HepG2 (cell line): ENCODE measurements around the gene SULT1E1. TPM values are rescaled to one million over a fixed set of nuclear protein-coding genes. Genes with fewer than 3 reads are reported as not detected.

ENCODE experiments used
- CENPT ChIP-seq: sonication (generic); formaldehyde crosslinking; IDR thresholded peaks from 2 replicates; pipeline ENCODE4 v1.8.0; 2022; ENCODE audit warnings: low read depth, mild to moderate bottlenecking, moderate library complexity, missing genetic modification reagents
- DNMT3B ChIP-seq: conservative IDR thresholded peaks from 2 replicates; pipeline ENCODE4 v1.6.1; 2016; ENCODE audit warnings: missing biosample characterization, control low read depth
- EED ChIP-seq: sonication (generic); formaldehyde crosslinking; IDR thresholded peaks from 2 replicates; pipeline ENCODE4 v1.5.0; 2020; ENCODE audit warnings: mild to moderate bottlenecking, missing genetic modification reagents
- FOXC1 ChIP-seq: sonication (generic); formaldehyde crosslinking; IDR thresholded peaks from 2 replicates; pipeline ENCODE4 v1.8.0; 2022; ENCODE audit warnings: mild to moderate bottlenecking, missing genetic modification reagents, borderline replicate concordance
- HDAC6 ChIP-seq: fragments of 200-600 bp; sonication (generic); IDR thresholded peaks from 2 replicates; pipeline ENCODE4 v1.7.0; 2017; ENCODE audit warnings: mild to moderate bottlenecking, antibody characterized with exemption, low read length, low read depth
- HOXD1 ChIP-seq: sonication (generic); formaldehyde crosslinking; IDR thresholded peaks from 2 replicates; pipeline ENCODE4 v1.5.0; 2020; ENCODE audit warnings: missing genetic modification reagents
- KAT2B ChIP-seq: fragments of 150-350 bp; IDR thresholded peaks from 2 replicates; pipeline ENCODE4 v1.6.1; 2014; ENCODE audit warnings: low read depth, low read length, borderline replicate concordance
- MATR3 ChIP-seq: sonication (generic); formaldehyde crosslinking; IDR thresholded peaks from 2 replicates; pipeline ENCODE4 v1.4.0; 2020; ENCODE audit warnings: missing genetic modification reagents
- MAX ChIP-seq: IDR thresholded peaks from 2 replicates; pipeline ENCODE4 v1.6.1; 2012; ENCODE audit warnings: inconsistent platforms
- NCOA1 ChIP-seq: sonication (generic); formaldehyde crosslinking; IDR thresholded peaks from 2 replicates; pipeline ENCODE4 v1.9.0; 2021; ENCODE audit warnings: missing genetic modification reagents
- NFATC3 ChIP-seq: sonication (generic); formaldehyde crosslinking; IDR thresholded peaks from 2 replicates; pipeline ENCODE4 v1.5.1; 2020; ENCODE audit warnings: mild to moderate bottlenecking, missing genetic modification reagents
- SIX4 ChIP-seq: sonication (generic); formaldehyde crosslinking; IDR thresholded peaks from 2 replicates; pipeline ENCODE4 v1.4.0; 2020; ENCODE audit warnings: missing genetic modification reagents
- SMARCC2 ChIP-seq: fragments of 450-650 bp; IDR thresholded peaks from 2 replicates; pipeline ENCODE4 v1.6.1; 2017; ENCODE audit warnings: antibody characterized with exemption, mild to moderate bottlenecking
- SOX13 ChIP-seq, 3 experiments: fragments of 450-650 bp in 1 of 3; sonication (generic) in 1 of 3; formaldehyde crosslinking in 1 of 3; IDR thresholded peaks in 2 of 3; conservative IDR thresholded peaks in 1 of 3; 2 replicates each; pipeline versions ENCODE4 v1.5.0 to v1.6.1; 2016 to 2020; ENCODE audit warnings: antibody characterized with exemption in 1 of 3, mild to moderate bottlenecking in 1 of 3, missing compliant biosample characterization in 1 of 3, missing genetic modification reagents in 1 of 3, moderate library complexity in 1 of 3
- SP5 ChIP-seq: IDR thresholded peaks from 2 replicates; pipeline ENCODE4 v1.6.1; 2016; ENCODE audit warnings: low read depth, borderline replicate concordance
- THYN1 ChIP-seq: sonication (generic); formaldehyde crosslinking; IDR thresholded peaks from 2 replicates; pipeline ENCODE4 v1.8.1; 2023; ENCODE audit warnings: low read depth, mild to moderate bottlenecking, moderate library complexity, missing genetic modification reagents, borderline replicate concordance
- U2AF2 ChIP-seq: fragments of 200-400 bp; formaldehyde crosslinking; IDR thresholded peaks from 2 replicates; pipeline ENCODE4 v1.6.1; 2017; ENCODE audit warnings: low read depth, mild to moderate bottlenecking, low read length
- ZFP82 ChIP-seq: sonication (generic); formaldehyde crosslinking; IDR thresholded peaks from 2 replicates; pipeline ENCODE4 v1.5.1; 2020; ENCODE audit warnings: mild to moderate bottlenecking, missing genetic modification reagents, borderline replicate concordance
- ZNF136 ChIP-seq: sonication (generic); formaldehyde crosslinking; IDR thresholded peaks from 2 replicates; pipeline ENCODE4 v1.8.1; 2022; ENCODE audit warnings: low read depth, mild to moderate bottlenecking, moderate library complexity, missing genetic modification reagents
- ZNF260 ChIP-seq: sonication (generic); formaldehyde crosslinking; IDR thresholded peaks from 2 replicates; pipeline ENCODE4 v1.4.0; 2020; ENCODE audit warnings: missing genetic modification reagents, low read depth, mild to moderate bottlenecking, borderline replicate concordance
- ZNF333 ChIP-seq: sonication (generic); formaldehyde crosslinking; IDR thresholded peaks from 2 replicates; pipeline ENCODE4 v1.4.0; 2020; ENCODE audit warnings: mild to moderate bottlenecking, missing genetic modification reagents, borderline replicate concordance
- ZNF367 ChIP-seq: sonication (generic); formaldehyde crosslinking; IDR thresholded peaks from 2 replicates; pipeline ENCODE4 v1.4.0; 2020; ENCODE audit warnings: missing genetic modification reagents, borderline replicate concordance
- ZNF383 ChIP-seq: sonication (generic); formaldehyde crosslinking; IDR thresholded peaks from 2 replicates; pipeline ENCODE4 v1.4.0; 2020; ENCODE audit warnings: missing genetic modification reagents, mild to moderate bottlenecking, borderline replicate concordance
- ZNF605 ChIP-seq: sonication (generic); formaldehyde crosslinking; IDR thresholded peaks from 2 replicates; pipeline ENCODE4 v1.8.0; 2022; ENCODE audit warnings: mild to moderate bottlenecking, missing genetic modification reagents
- ZNF607 ChIP-seq: sonication (generic); formaldehyde crosslinking; IDR thresholded peaks from 2 replicates; pipeline ENCODE4 v1.5.1; 2020; ENCODE audit warnings: missing genetic modification reagents, mild to moderate bottlenecking, borderline replicate concordance
- ZNF619 ChIP-seq: sonication (generic); formaldehyde crosslinking; IDR thresholded peaks from 2 replicates; pipeline ENCODE4 v1.4.0; 2020; ENCODE audit warnings: mild to moderate bottlenecking, missing genetic modification reagents
- polyA plus RNA-seq, 8 experiments: library from polyadenylated mRNA; depleted of rRNA in 3 of 8; stranded (reverse) in 7 of 8; unstranded in 1 of 8; fragments of >200 nt; fragmentation: Illumina TruSeq in 4 of 8; extraction: Trizol in 4 of 8; gene quantifications; 2 replicates each; pipeline versions ENCODE4 v1.2.1 to v1.2.3, GENCODE V29; 2011 to 2016; ENCODE audit warnings: low read depth in 4 of 8, missing spikeins in 1 of 8, mixed read lengths in 1 of 8; ENCODE audit not compliant: insufficient read depth in 1 of 8
- total RNA-seq, 5 experiments: library from RNA; depleted of rRNA; stranded (reverse); fragments of >200 nt; fragmentation: Illumina TruSeq; extraction: Trizol; gene quantifications; 2 replicates each; pipeline ENCODE4 v1.2.3, GENCODE V29; 2016; ENCODE audit warnings: low read depth in 1 of 5
- TF ChIP-seq, protein P1 (sequence below): sonication (generic); formaldehyde crosslinking; IDR thresholded peaks from 2 replicates; pipeline ENCODE4 v1.4.0; 2020; ENCODE audit warnings: mild to moderate bottlenecking, low read depth, missing genetic modification reagents
- TF ChIP-seq, protein P2 (sequence below): sonication (generic); formaldehyde crosslinking; IDR thresholded peaks from 2 replicates; pipeline ENCODE4 v1.8.1; 2023; ENCODE audit warnings: mild to moderate bottlenecking, moderate library complexity, missing genetic modification reagents

SULT1E1 gene
- total and polyA plus RNA-seq, 2 of the 13 experiments (the other 11 are each of a cell fraction or from before 2014, with no cell fraction given): 1.7 to 3.9 TPM

DNA sequence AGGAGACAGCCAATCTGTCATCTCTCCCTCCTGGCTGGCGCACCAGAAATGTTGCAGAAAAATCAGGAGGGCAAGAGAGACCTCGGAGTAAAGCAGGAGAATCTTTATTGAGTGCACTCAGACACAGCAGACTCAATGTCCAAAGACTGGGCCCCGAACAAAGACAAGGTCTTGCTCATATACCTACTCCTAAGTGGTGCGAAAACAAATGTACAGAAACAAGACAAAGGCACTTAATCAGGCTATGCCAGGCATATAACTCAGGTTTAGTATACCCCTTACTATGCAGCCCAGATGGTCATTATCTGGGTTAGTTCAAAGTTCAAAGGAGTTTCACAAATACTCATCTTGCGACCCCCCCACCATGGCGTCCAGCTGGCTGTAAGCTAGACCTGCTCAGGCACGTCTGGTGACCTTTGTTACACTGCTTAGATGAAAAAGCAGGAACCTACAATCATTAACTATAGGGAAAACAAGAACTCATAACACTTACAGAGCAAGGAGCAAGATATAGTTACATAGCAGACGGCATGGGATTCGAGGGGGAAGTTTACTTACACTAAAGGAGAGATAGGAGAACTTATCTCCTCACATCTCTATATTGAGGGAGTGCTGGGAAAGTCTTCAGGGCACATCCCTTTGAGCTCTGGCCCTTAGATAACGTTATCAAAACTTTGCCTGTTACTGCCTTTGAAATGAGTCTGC is 27.5 kb downstream of the SULT1E1 start (continued):
- TF ChIP-seq, protein P1, sequence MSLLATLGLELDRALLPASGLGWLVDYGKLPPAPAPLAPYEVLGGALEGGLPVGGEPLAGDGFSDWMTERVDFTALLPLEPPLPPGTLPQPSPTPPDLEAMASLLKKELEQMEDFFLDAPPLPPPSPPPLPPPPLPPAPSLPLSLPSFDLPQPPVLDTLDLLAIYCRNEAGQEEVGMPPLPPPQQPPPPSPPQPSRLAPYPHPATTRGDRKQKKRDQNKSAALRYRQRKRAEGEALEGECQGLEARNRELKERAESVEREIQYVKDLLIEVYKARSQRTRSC: no peak
- TF ChIP-seq CENPT (CRISPR knock-in tag): no peak
- TF ChIP-seq ZNF619: no peak
- peak; percentile 82 for TF ChIP-seq SOX13 (IDR thresholded peaks at IDR 0.05)
- TF ChIP-seq SOX13 (CRISPR knock-in tag; conservative IDR thresholded peaks at IDR 0.05 in 1 of 2, IDR thresholded peaks at IDR 0.05 in 1 of 2): peak in 1 of 2 experiments; percentile 91; a peak in 2 of 4 replicates
- TF ChIP-seq ZNF333 (CRISPR knock-in tag): no peak
- TF ChIP-seq SP5 (CRISPR knock-in tag): 0 out of 2 replicates have a peak, but pooled peaks have one; percentile 23
- TF ChIP-seq KAT2B: no peak
- no peak for TF ChIP-seq ZNF367 (CRISPR knock-in tag)
- TF ChIP-seq HDAC6: no peak
- no peak for TF ChIP-seq ZNF383 (CRISPR knock-in tag)
- TF ChIP-seq ZNF136 (CRISPR knock-in tag): no peak
- no peak for TF ChIP-seq NFATC3 (CRISPR knock-in tag)
- peak; percentile 61 for TF ChIP-seq MAX
- TF ChIP-seq U2AF2: no peak
- TF ChIP-seq ZNF260 (CRISPR knock-in tag): no peak
- no peak; the same call in 1 of the 2 replicates for TF ChIP-seq DNMT3B (CRISPR knock-in tag)
- TF ChIP-seq THYN1: no peak
- TF ChIP-seq SIX4 (CRISPR knock-in tag): peak; percentile 85
- TF ChIP-seq SMARCC2: no peak
- TF ChIP-seq EED: no peak
- TF ChIP-seq FOXC1 (CRISPR knock-in tag): no peak
- TF ChIP-seq HOXD1: peak; percentile 87
- TF ChIP-seq, protein P2, sequence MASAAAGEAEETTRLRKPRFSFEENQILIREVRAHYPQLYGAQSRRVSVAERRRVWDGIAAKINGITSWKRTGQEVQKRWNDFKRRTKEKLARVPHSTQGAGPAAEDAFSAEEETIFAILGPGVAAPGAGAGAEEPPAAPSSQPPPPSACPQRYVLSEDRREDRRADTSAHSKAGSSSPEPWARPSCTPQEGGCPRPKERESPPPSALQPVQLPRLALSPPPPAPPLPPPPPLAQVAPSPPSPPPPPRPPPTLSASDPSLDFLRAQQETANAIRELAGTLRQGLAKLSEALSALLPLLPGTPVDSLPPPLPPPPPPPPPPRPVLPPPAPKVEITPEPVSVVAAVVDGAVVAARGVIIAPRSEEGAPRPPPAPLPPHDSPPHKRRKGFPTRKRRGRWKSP (CRISPR knock-in tag): no peak
- peak; percentile 90 for TF ChIP-seq NCOA1 (CRISPR knock-in tag)
- peak; percentile 33; the same call in 1 of the 2 replicates for TF ChIP-seq ZNF605 (CRISPR knock-in tag)
- TF ChIP-seq ZNF607 (CRISPR knock-in tag): peak; percentile 82
- TF ChIP-seq MATR3: no peak
- no peak for TF ChIP-seq ZFP82
